ENCODE results near the gene TTLL7.

- TF ChIP-seq CTCF (IDR thresholded peaks at IDR 0.05) (no peak), POLR2AphosphoS5 (IDR thresholded peaks at IDR 0.05) (no peak)
Measured at GRCh38 chr1:83998205-83998497, 781 bp downstream of the TTLL7 start.

Data from prostate gland (tissue), 2 donors.